ENCODE measurements around the gene NXPH4. TPM values are rescaled to one million over a fixed set of nuclear protein-coding genes. Genes with fewer than 3 reads are reported as not detected.

The NXPH4 gene
- total RNA-seq, 1 donor from 2014 or later = 0.53 TPM

DNA sequence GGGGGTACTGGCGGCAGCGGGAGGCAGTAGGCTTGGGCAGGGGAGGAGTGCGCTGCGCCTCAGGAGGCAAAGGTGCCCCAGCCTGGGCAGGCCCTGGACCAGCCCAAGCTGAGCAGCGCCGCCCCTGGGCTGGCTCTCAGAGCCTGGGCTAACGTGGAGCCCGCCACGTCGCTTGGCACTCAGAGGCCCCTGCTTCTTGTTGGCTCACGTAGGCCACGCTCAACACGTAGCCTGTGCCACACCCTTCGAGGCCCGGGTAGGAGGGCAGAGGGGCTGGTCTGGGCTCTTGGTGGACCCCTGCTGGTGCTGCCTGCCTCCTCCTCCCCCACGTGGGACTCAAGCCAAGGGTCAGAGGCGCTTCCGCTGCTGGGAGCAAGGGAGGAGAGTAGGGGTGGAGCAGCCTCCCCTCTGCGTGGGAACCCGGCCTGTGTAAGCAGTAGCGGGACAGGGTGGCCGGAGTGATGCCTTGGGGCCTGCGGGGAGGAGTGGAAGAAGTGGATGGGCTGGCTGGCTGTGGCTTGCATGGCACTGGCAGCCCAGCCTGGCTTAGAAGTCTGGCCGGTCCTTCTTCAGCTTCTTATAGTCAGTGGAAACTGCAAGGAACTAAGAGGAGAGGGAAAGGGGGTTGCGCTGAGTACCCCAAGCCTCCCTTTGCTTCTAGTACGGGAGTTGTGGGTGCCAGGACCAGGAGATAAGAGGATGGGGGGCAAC is 18.6 kb downstream of the NXPH4 start:
- FAIRE-seq = no peak
- Histone ChIP-seq H3K27me3 (ENCODE audit: control insufficient read depth, insufficient read depth, low read length) (no peaks in the 10 kb centered on the region), H3K4me3 (ENCODE audit: low read depth, low read length) (no peak overlapping the region), H3K36me3 (ENCODE audit: control insufficient read depth, insufficient read depth, low read length) (peaks cover 38% of the 10 kb centered on the region)
- DNase-seq (ENCODE audit: low read depth) = no peak
- TF ChIP-seq CTCF (IDR thresholded peaks at IDR 0.05; ENCODE audit: insufficient read depth, low read length, severe bottlenecking) = no peak

DNA sequence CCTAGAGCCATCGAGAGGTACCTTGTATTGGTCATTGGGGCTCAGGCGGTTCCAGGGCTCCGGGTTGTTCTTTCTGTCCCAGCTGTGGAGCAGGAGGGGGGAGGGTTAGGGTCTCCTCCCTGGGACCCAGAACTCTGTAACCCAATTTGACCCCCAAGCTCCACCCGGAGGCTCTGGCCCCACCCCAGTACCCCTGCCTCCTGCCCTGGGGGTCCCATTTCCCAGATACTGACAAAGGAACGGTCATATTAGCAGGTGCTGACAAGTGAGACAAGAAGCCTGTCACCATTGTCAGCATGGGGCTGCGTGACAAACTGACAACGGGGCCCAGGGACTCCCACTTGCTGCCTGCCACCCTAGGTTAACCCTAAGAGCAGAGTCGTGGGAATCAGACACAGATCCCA is 19.1 kb downstream of the NXPH4 start:
- Histone ChIP-seq H3K4me3 (ENCODE audit: low read depth, low read length) (no peak overlapping the region), H3K27me3 (ENCODE audit: control insufficient read depth, insufficient read depth, low read length) (no peaks in the 10 kb centered on the region), H3K36me3 (ENCODE audit: control insufficient read depth, insufficient read depth, low read length) (peaks cover 36% of the 10 kb centered on the region)
- TF ChIP-seq CTCF (IDR thresholded peaks at IDR 0.05; ENCODE audit: insufficient read depth, low read length, severe bottlenecking) = no peak
- DNase-seq (ENCODE audit: low read depth) = no peak
- FAIRE-seq = no peak

- no peak for FAIRE-seq
- no peaks in the 10 kb centered on the region for H3K27me3 ChIP-seq (ENCODE audit: control insufficient read depth, insufficient read depth, low read length)
- no peak overlapping the region for H3K4me3 ChIP-seq (ENCODE audit: low read depth, low read length)
- peaks cover 31% of the 10 kb centered on the region for H3K36me3 ChIP-seq (ENCODE audit: control insufficient read depth, insufficient read depth, low read length)
- TF ChIP-seq CTCF (IDR thresholded peaks at IDR 0.05; ENCODE audit: insufficient read depth, low read length, severe bottlenecking) = no peak
- DNase-seq (ENCODE audit: low read depth) = no peak
Observed at GRCh38 chr12:57236201-57236924, 19.8 kb downstream of the NXPH4 start.

GRCh38 chr12:57236925-57237595 is 20.5 kb downstream of the NXPH4 start:
- no peak for FAIRE-seq
- no peak for TF ChIP-seq CTCF (IDR thresholded peaks at IDR 0.05; ENCODE audit: insufficient read depth, low read length, severe bottlenecking)
- H3K36me3 ChIP-seq (ENCODE audit: control insufficient read depth, insufficient read depth, low read length) = peaks cover 25% of the 10 kb centered on the region
- H3K4me3 ChIP-seq (ENCODE audit: low read depth, low read length) = no peak overlapping the region
- DNase-seq (ENCODE audit: low read depth) = no peak
- H3K27me3 ChIP-seq (ENCODE audit: control insufficient read depth, insufficient read depth, low read length) = peaks cover 3% of the 10 kb centered on the region

GRCh38 chr12:57237596-57237931 is 21.0 kb downstream of the NXPH4 start:
- Histone ChIP-seq H3K4me3 (ENCODE audit: low read depth, low read length) (no peak overlapping the region), H3K36me3 (ENCODE audit: control insufficient read depth, insufficient read depth, low read length) (peaks cover 21% of the 10 kb centered on the region), H3K27me3 (ENCODE audit: control insufficient read depth, insufficient read depth, low read length) (peaks cover 6% of the 10 kb centered on the region)
- TF ChIP-seq CTCF (IDR thresholded peaks at IDR 0.05; ENCODE audit: insufficient read depth, low read length, severe bottlenecking) = no peak
- peak; percentile 45 for DNase-seq (ENCODE audit: low read depth)
- no peak for FAIRE-seq

Measured in bronchial epithelial cell (primary cell).